GM04504 (cell line): Measurements from ENCODE around the gene B3GNT4.
"Not testable (repeated sequence)": the region's sequence is repeated elsewhere in the genome, so short reads cannot be mapped to it uniquely, and the experiment has no call there.

Experiments
- DNase-seq: peaks from one replicate; pipeline ENCODE4 v3.0.0-alpha.2; 2012; ENCODE audit warnings: low read depth

B3GNT4 gene

DNA sequence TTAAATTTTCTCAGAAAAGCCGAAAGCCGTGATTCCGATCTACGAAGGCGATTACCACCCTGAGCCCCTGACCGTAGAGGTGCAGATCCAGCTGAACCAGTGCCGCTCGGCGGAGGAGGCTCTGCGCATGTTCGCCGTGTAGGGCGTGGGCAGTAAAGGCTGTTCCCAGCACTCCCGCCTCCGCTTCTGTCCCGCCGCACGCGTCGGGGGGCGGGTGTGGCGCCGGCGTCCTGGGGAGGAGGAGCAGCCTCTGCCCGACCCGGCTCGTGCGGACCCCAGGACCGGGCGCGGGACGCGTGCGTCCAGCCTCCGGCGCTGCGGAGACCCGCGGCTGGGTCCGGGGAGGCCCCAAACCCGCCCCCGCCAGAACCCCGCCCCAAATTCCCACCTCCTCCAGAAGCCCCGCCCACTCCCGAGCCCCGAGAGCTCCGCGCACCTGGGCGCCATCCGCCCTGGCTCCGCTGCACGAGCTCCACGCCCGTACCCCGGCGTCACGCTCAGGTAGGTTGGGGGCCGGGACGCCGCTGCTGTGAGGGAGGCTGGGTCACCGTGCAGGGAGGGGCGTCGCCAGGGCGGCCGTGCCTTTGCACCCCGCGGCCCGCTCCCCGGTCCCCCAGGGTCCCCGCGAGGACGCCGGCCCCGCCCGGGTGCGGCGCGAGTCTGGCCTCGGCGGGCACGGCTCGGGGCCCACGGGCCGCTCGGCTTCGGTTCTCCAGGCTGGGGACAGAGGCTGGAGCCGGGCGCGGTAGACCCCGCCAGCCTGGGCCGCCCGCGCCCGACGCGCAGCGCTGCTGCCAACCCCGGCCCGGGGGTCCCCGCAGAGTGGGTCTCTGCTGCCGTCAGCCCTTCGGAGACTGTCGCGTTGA lies at the start of gene B3GNT4:
TSS of gene B3GNT4 (plus strand) at position 409 of the 866 bp plus-strand sequence. CDS start 910 bp downstream, outside the sequence.
- no peak for DNase-seq

DNA sequence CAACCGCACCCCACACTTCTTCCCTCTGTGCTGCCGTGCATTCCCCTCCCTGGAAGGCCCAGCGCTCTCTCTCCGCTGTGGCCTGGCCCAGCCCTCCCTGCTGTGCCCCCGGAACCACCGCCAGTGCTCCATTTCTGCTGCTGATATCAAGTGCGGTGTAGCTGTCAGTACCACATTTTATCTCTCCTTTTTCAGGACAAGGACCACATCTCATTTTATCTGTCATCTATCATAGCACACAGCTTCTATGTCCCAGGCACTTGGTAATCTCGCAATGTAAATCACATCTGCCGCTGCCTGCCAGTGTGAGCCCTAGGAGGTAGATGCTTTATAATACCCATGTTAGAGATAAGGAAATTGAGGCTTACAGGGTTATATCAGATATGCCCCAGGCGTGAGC lies 47.8 kb upstream of the B3GNT4 start:
- DNase-seq = no peak

DNA sequence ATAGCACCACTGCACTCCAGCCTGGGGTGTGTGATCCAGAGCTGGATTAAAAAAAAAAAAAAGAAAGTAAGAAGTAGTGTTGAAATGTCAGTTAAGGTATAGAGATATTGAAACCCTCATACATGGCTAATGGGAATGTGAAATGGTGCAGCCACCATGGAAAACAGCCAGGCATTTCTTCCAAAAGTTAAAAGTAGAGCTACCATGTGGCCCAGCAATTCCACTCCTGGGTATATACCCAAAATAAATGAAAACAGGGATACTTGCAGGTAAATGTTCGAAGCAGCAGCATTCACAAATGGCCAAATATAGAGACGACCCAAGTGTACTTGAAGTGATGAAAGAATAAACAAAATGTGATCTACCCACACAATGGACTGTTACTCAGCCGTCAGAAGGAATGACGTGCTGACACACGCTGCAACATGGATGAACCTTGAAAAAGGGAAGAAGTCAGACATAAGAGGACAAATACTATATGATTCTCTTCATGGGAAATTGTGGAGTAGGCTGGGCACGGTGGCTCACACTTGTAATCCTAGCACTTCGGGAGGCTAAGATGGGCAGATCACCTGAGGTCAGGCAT lies 44.7 kb upstream of the B3GNT4 start:
- no peak for DNase-seq

DNA sequence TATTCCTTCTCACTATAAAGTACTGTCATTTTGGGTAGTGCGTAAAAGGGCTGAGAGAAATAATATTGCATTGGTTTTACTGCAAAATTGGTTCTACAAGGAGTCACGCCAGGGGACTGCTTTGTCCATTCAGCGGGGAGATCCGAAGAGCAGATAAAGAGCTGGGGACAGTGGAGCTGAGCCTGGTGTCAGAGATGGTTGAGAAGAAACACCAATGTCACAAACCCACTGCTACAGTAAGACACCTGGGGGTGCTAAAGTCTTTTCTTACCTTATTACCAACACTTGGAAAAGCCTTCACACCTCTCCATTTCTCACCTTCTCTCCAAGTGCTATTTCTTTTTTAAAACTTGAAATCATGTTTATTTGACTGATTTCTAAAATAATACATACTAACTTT lies 43.6 kb upstream of the B3GNT4 start:
- DNase-seq = no peak

DNA sequence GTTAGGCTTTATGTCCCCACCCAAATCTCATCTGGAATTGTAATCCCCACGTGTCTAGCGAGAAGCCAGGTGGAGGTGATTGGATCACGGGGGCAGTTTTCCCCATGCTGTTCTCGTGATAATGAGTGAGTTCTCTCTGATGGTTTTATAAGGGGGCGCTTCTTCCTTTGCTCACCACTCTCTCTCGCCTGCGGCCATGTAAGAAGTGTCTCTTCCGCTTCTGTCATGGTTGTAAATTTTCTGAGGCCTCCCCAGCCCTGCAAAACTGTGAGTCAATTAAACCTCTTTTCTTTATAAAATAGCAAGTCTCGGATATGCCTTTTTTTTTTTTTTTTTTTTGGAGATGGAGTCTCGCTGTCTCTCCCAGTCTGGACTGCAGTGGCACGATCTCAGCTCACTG lies 42.7 kb upstream of the B3GNT4 start:
- DNase-seq = no peak

DNA sequence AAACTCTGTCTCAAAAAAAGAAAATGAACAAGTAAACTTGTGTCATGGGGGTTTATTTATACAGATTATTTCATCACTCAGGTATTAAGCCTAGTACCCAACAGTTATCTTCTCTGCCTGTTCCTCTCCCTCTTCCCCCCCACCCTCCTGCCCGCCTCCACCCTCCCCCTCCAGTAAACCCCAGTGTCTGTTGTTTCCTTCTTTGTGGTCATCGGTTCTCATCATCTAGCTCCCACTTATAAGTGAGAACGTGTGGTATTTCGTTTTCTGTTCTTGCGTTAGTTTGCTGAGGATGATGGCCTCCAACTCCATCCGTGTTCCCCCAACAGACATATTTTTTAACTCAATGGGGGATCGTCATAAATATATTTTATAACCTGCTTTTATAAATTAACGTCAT lies 41.8 kb upstream of the B3GNT4 start:
- no peak for DNase-seq

DNA sequence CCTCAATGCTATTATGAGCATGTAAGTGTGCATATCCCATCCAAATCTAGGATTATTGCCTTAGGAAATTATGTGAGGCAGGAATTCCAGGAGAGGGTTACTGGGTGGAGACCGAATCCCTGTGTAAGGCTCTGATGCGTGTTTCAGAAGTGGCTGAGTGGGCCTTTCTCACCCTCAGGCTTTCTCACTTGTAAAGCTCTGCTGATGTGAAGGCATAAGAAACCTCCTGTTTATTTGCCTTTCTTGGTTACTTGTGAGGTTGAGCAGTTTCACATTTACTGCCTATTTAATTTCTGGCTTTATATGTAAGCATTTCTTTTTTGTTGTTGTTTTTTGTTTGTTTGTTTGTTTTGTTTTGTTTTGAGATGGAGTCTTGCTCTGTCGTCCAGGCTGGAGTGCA lies 40.5 kb upstream of the B3GNT4 start:
- DNase-seq = no peak

DNA sequence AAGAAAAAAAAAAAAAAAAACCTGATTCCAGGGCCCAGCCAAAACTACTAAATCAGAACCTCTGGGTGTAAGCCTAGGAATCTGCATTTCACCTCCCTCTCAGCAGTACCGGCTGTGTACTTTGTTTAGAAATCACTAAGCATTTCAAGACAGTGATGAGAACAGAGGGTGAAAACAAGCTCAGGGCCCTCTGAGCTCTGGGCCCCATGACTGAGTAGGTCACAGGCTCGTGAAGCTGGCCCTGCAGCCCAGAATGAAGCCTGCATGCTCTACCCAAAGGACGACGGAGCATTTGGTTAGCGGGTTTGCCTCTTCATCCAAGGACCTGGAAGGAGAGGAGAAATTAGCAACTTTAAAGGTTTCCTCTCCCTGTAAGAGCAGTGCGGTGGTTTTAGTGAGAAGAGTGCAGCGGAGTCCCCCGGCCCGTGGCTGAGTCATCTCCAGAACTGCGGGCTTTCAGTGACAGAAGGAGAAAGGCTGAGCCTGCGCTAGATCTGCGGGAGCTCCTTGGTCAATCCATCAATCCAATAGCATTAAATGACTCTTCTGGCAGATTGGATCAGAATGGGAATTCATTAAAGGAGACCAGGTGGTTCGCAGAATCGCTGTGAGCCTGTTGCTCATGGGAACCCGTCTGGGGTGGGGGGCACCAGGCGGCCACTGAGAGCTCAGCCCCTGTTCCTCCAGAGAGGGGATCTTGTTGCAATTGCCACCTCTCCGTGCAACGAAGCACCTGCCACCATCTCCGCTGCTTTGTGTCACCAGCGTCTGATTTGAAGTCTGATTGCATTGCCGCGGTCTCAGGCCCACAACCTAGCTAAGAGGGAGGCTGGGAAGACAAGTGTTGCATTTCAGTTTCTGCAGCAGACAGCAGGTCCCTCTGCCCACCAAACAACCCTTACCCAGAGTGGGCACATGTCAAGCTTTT lies 36.8 kb upstream of the B3GNT4 start:
- no peak for DNase-seq

DNA sequence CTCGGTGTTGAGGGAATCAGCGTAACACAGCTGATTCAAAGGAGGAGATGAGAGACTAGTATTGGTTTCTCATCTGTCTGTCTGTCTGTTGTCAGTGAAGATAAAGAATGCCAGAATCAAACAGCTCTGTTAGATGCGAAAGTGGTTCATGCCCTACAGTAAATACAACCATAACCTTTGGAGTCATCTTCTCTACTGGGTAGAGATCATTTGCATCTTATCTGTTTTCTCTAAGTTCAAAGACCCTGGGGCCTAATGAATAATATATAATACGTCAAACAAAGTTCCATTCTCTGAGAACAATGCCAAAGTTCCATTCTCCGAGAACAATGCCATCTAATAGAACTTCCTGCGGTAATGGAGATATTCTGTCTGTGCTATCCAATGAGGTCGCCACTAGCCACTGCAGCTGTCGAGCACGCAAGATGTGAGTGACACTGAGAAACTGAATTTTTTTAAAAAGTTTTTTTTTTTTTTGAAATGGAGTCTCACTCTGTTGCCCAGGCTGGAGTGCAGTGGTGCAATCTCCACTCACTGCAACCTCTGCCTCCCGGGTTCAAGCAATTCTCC lies 36.1 kb upstream of the B3GNT4 start:
- DNase-seq = no peak

DNA sequence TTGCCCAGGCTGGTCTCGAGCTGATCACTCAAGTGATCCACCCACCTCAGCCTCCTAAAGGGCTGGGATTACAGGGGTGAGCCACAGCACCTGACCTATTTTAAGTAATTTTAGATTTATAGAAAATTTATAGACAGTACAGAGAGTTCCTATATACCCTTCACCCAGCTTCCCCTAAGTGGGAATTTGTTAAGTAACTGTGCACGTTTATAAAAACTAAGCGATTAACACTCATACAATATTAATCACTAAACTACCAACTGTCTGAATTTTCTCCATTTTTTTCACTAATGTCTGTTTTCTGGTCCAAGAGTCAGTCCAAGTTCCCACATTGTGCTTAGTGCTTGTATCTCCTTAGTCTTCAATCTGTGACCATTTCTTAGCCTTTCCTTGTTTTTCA lies 35.0 kb upstream of the B3GNT4 start:
- no peak for DNase-seq

DNA sequence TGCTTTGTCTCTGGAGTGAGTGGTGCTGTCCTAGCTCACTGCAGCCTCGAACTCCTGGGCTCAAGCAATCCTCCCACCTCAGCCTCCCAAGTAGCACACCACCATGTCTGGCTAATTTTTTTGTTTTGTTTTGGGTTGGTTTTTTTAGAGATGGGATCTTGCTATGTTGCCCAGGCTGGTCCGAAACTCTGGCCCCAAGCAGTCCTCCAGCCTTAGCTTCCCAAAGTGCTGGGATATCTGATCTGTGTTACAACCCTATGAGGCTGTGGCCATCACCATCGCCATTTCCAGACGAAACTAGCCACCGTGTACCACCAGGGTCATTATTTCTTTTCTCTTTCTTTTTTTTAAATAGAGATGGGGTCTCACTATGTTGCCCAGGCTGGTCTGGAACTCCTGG lies 32.1 kb upstream of the B3GNT4 start:
- no peak for DNase-seq

DNA sequence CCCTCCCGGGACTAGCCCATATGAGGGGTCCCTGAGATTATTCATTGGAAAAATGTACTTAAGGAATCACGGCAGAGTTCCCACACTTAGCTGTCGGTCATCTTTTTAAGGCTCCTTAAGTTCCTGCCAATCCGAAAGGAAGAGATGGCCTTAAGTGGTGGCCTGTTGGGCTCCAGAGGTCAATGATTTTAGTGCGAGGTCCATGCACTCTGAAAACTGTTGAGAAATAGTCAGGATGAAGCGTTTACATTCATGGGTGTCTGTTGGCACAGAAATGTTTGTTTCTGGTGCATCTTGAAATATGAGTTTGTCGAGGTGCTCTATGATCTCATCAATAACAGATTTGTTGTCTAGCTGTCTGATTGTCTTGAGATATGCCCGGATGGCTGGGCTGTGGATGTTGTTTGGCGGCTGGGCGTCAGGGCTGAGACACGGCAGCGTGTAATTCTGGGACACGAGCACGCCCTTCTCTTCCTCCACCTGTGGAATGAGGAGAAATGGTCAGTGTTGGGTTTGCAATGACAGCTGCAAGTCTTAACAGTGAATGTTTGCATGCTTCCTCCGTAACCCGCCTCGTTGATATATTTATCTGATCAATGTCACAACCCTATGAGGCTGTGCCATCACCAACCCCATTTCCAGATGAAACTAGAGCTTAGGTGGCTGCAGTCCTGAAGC lies 31.1 kb upstream of the B3GNT4 start:
- no peak for DNase-seq

DNA sequence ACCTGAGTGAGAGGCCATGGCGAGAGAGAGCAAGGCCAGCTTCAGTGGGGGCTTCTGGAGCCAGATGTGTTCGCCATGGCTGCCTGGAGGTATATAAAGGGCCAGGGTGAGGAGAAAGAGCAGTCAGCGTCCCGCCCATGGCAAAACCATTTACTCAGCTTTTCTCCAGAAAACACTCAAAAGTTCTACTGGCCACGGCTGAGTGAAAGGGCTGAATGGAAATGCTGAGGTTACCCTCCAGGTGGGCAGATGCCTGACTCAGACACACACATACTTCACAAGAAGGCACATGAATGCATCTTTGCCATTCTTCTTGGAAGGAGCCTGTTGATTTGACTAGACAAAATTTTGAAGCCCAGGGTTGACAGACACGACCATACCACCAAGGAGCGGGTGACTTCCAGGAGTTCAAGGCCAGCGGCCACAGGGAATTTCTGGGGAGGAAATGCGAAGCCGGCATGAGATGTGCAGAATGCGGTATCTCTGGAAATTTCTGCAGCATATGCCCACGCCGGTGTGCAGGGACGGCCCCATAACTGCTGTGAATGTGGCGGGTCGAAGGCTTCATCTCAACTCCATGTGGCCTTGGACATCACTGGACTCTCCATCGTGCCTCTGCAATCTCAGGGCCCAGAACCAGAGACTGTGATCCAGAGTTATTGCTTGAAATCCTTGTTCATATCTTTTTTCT lies 29.2 kb upstream of the B3GNT4 start, which contains the start of gene IL31:
TSS of gene IL31 (minus strand) at position 67 of the 691 bp plus-strand sequence. CDS start at position 18, 49 bp downstream.
- DNase-seq = no peak

DNA sequence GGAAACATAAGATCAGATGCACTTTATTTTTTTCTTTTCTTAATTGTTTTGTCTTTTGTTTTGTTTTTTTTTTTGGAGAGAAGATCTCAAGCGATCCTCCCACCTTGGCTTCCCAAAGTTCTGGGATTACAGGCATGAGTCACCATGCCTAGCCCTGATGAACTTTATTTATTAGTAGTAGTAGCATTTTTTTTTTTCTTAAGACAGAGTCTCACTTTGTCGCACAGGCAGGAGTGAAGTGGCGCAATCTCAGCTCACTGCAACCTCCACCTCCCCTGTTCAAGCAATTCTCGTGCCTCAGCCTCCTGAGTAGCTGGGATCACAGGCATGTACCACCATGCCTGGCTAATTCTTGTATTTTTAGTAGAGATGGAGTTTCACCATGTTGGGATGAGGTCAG lies 27.0 kb upstream of the B3GNT4 start:
- DNase-seq = not testable (repeated sequence)

DNA sequence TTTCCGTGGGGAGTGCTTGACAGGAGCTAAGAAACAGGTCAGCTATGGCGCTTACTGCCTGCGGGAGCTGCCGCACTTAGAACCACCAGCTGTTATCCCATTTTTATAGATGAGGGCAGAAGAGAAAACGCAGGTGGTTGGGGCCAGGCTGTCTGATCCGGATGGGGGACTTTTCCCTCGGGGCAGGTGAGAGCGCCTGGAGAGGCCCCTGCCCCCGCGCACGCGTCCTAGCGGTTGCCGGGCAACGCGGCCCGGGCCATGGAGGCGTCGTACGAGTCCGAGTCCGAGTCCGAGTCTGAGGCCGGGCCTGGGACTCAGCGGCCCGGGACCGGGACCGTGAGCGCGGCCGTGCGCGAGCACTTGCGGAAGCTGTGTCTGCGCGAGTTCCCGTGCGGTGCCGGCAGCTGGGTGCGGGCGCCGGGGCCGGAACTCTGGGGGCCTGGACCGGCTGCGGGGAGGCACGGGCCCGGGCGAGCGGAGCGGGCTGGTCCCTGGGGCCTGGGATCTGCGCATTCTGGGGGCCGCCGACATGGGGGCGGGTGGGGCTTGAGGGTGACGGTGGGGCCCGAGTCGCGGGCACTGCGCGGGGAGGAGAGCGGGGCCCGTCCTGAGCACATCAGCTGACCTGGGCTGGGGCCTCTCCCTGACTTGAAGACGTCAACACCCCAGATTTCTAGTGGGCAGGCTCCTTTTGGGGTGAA lies 20.5 kb upstream of the B3GNT4 start, which contains the start of gene LRRC43:
TSS of gene LRRC43 (plus strand) at position 237 of the 701 bp plus-strand sequence. CDS start at position 259, 22 bp downstream.
- DNase-seq = no peak

DNA sequence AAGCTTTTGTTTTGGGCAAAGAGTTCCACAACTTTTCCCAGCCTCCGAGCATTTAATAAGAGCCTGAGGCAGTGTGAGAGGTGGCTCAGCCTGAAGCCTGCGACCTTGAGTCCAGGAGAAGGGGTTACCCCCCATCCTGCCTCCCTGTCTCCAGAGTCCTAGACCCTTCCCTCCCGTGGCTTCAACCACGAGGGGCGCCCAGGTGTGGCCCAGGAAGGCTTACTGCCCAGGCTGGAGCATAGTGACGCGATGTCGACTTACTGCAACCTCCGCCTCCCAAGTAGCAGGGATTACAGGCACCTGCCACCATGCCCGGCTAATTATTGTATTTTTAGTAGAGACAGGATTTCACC lies 19.9 kb upstream of the B3GNT4 start:
- no peak for DNase-seq

DNA sequence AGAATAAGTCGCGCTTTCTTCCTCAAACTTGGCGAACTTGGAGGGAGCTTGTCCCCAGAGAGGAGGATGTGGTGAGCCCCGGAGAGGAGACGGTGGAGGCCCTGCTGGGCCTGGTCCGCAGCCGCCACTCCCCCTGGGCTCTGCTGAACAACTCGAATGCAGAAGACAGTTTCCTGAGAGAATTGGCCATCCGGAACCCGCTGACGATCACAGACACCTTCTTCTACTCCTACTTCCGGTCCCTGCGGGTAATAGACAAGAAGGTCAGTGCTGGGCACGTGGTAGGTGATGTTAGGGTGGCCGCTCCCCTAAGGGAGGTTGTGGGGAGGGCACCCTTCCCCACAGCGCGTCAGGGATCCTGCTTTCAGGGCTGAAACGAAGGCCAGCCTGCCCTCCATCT lies 19.0 kb upstream of the B3GNT4 start:
- DNase-seq = no peak

DNA sequence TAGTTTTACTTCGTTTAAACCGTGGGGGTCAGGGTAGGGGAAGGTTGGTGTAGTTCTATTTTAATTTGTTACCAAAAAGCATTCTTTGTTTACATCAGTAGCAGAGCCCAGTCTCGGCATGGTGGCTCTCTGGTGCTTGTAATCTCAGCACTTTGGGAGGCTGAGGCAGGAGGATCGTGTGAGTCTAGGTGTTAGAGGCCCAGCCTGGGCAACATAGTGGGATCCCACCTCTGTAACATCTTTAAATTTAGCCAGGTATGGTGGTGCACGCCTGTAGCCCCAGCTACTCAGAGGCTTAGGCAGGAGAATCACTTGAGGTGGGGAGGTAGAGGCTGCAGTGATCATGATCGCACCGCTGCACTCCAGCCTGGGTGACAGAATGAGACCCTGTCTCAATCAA lies 18.4 kb upstream of the B3GNT4 start:
- no peak for DNase-seq

DNA sequence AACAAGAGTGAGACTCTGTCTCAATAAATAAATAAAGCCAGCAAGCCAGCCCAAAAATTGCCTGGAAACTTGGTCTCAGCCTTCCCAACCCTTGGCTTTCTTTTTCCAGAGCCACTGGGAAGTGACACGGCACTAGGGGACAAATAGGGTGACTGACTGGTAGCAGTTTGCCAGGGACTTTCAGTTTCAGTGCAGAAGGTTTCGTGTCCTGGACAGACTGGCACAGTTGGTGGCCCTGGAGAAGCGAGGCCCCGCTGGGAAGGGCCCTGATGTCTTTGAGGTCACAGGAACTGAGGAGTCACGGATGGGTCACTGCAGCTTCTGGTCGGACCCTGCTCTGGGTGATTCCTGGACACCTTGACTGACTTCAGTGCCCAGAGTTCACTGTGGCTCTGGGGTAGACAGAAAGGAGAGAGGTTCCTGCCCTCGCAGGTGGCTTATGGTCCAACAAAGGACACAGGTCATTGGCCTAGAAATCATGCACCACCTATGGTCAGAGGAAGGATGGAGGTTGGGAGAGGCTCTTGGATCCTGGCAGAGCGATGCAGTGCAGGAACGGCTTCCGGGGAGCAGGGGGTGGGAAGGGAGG lies 17.9 kb upstream of the B3GNT4 start:
- DNase-seq = no peak

DNA sequence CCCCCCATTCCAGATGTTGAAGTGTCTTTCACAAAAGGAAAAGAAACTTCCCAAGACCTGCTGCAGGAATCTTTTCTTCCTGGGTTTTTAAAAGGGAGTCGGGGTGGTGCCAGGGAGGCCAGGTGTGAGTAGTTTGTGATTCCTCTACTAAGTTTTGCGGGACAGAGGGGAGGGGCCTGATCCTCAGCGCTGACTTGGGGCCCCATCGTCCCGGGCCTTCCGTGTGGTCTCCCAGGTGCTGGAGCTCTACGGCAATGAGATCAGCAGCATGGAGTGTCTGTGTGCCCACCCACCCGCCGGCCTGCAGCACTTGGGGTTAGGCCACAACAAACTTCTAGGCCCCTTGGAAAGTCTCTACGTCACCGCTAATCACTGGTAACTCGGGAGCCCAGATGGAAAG lies 16.0 kb upstream of the B3GNT4 start:
- DNase-seq = no peak
